NOMO-1 treated with dmso at 0.1 percent for 144 hours (cell line): ENCODE measurements around the gene SH2D7.

Experiments used
- DNase-seq: peaks from one replicate; lab custom pipeline; 2025; ENCODE audit not compliant: unreplicated experiment; lab: John Stamatoyannopoulos, UW

SH2D7 gene

DNA sequence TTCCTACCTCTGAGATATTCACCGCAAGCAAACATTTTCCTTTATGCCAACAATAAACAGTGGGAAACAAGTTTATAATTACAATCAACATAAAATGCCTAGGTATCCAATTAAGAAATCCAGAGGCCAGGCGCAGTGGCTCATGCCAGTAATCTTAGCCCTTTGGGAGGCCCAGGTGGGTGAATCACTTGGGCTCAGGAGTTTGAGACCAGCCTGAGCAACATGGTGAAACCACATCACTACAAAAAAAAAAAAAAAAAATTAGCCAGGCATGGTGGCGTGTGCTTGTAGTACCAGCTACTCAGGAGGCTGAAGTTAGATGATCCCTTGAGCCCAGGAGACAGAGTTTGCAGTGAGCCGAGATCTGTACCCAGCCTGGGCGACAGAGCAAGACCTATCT is 32.1 kb upstream of the SH2D7 start:
- DNase-seq, result no peak

- DNase-seq, result no peak
These were observed 30.4 kb upstream of the SH2D7 start for GRCh38 chr15:78061963-78062427.

GRCh38 chr15:78063217-78063616 is 29.1 kb upstream of the SH2D7 start:
- no peak for DNase-seq

DNA sequence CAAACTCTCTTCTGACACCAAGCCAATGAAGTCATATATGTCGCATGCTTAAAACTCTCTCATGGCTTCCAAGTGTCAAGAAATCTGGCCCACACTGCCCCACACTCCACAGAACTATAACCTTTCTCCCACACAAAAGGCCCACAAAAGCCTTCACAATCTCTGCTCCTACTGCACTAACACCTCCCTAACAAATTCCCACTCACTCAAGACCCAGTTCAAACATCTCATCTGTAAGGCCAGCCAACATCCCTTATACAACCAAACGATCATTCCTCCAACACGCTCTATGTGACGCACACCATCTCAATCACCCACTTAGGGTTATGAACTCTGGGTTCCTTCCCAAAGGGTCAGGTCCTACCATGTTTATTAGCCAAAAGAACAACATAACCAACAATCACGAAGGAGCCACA is 28.4 kb upstream of the SH2D7 start:
- DNase-seq, result no peak

- DNase-seq, result no peak
These were observed 27.8 kb upstream of the SH2D7 start for GRCh38 chr15:78064544-78064943.

DNA sequence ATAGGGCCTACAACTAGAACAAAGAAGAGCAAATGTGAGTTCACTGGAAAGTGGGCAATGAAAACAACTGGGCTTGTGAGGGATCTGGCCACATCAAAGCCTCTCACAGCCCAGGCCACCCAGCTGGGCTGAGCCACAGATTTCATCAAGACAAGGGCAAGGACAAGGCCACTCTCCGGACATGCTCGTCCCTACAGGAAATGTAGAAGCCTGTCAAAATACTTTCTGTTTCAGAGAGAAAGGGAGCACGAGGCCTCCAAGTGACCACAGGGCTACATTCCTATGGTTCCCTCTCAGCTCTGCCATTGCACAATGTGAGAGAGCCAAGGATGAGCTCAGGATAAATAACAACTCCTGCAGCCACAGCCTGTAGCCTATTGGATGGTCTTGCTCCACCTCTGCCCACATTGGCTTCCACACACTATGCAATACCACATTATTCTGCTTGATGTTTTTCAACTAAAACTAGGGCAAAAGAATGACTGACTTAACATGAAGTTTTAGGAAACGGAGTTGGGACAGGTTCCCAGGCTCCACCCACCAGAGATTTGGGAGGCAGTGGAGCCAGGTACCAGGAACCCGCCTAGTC is 27.0 kb upstream of the SH2D7 start:
- no peak for DNase-seq

- DNase-seq, result no peak
These were observed 26.1 kb upstream of the SH2D7 start for GRCh38 chr15:78065973-78066946.

GRCh38 chr15:78067328-78068228 is 24.8 kb upstream of the SH2D7 start:
- no peak for DNase-seq

DNA sequence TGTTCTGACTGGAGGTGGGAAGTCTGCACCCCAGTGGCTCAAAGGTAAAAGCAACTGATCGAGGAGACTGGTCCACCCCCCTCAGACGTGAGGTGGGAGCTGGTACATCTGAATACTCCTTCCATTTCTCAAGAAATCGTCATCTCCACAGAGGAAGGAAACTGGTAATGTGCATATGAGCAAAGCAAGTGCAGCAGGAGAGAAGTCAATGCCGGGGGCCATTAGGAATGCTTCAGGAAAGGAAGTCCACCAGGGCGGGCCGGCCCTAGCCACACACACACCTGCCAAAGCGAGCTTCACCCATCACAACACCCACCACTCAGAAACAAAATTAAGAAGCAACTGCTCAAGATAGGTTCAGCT is 23.3 kb upstream of the SH2D7 start:
- DNase-seq, result no peak

DNA sequence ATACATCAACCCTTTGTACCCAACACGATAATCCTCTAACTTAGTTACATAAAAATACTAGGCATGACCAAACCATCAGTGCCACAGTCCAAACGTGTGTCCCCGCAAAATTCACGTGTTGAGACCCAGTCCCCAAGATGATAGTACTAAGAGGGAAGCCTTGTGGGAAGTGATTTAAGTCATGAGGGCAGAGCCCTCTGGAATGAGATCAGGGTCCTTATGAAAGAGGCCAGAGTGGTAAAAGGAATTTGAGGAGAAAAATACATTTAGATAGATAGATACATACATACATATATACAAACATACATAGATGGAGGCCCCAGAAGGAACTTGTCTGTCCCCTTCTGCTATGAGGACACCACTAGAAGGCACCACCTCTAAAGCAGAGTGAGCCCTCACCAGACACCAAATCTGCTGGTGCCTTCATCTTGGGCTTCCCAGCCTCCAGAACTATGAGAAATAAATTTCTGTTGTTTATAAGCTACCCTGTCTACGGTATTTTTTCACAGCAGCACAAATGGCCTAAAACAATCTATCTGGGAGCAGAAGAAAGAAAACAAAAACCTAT is 22.8 kb upstream of the SH2D7 start:
- no peak for DNase-seq

DNA sequence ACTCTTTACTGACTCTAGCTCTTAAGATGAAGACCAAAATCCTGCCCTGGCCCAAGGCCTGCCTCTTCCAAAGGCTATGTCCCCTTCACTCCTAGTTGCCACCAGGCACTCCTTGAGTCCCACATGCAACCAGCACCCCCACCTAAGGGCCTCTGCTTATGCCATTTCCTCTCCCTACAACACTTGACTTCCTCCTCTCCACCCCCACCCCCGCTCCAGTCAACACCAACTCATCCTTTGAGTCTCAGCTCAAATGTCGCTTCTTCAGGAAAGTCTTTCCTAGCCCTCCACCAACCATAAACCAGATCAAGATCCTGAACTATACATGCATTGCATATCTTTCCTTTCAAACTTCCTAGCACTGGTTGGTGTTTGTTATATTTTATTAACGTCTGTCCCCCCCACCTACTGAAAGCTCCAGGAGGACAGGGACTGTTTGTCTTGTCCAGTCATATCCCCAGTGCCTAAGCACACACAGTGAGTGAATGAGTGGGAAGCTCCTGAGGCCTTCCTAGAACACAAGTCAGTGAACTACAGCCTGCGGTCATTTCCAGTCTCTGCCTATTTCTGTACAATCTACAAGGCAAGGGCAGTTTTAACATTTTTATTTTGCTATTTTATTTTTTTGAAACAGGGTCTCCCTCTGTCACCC is 22.2 kb upstream of the SH2D7 start:
- DNase-seq, result peak; percentile 54

DNA sequence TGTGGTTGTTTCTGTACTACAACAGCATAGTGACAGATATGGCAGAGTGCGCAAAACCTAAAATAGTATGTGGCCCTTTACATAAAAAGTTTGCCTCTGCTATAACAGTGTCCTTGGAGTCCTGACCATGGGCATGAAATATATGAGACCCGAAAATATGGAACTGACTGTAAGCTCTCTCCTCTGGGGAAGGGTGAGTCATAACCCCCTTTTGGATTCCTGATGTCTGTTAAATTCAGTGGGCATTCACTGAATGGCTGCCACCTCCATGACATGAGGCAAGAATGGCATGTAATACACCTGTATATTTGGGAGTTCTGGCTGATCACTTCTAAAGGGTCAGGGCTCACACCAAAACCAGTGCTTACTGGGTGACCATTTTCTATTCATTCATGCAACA is 21.0 kb upstream of the SH2D7 start:
- DNase-seq, result no peak

- no peak for DNase-seq
These were observed 20.1 kb upstream of the SH2D7 start for GRCh38 chr15:78072080-78072892.

DNA sequence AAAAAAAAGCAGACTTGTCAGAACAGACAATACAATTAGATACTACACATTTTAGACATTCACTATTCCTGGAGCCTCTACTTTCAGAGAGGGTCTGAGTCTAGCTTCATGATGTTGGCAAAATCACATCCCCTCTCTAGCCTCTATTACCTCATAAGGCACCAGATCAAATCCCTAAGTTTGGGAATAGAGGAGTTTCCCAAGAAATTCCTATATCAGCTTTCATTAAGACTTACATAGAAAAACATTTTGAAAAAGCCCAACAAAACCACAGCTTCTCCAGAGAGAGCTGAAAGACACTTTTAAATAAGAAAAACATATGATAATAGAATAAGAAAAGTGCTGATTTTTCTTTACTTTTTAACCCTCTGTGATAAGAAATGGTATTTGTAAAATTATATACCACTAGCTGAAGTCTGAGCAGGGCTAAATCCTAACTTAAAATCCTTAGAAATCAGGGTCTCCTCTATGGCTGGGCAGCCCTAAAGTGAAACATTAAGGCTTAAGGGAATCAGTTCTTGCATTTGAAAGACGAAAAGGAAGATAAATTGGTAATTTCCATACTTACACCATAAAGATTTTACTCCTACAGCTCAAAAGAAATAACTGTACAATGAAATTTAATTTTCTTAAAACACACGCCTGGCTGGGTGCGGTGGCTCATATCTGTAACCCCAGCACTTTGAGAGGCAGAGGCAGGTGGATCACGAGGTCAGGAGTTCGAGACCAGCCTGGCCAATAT is 19.1 kb upstream of the SH2D7 start:
- no peak for DNase-seq

DNA sequence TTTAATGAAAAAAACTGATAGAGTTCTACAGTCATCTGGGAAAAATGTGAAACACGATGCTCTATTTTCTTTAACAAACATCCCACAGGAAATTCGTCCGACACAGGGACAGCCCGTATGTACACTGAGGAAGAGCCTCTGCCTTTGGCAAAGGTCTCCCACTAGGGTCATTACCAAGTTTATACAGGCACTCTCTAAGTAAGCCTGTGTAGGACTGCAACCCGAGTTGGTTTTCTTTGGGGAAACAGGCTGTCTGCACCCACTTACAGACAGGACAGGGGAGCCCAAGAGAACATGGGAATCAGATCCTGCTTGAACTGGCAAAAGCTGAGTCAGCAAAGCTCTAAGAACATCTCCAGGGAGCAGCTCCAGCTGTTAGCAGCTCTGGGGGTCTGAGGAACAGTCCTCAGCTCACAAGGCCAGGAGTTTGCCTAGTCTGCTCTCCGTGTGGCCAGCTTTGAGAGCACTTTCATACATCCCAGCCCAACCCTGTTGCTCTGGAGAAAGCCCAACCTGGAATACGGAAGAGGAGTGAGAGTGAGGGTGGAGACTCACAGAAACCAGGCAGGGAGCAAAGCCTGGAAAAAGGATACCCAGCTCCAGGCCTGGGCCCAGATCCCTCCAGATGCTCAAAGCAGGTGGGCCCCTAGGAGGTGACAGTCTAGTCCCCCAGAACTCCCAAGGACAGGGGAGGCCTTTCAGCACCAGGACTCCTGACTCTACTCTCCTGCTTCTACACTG is 16.7 kb upstream of the SH2D7 start:
- DNase-seq, result no peak

GRCh38 chr15:78076231-78077052 is 15.9 kb upstream of the SH2D7 start:
- DNase-seq, result no peak

GRCh38 chr15:78077053-78077870 is 15.1 kb upstream of the SH2D7 start, which contains the start of gene TBC1D2B:
Gene TBC1D2B (minus strand): TSS chr15:78077711. CDS start chr15:78077652, 59 bp downstream.
- peak; percentile 52 for DNase-seq
